Stimulated activated CD8-positive, alpha-beta memory T cell treated with anti-CD3 and anti-CD28 coated beads, Interleukin-12 subunit alpha, Interleukin-12 subunit beta, amount 100 ng/mL, for 1 hour (primary cell): ENCODE results near the gene SAP30L.

Experiments
- DNase-seq: peaks from one replicate; pipeline ENCODE4 v3.0.0-alpha.2; 2020; ENCODE audit warnings: low read depth

The SAP30L gene

GRCh38 chr5:154466147-154466546 is 20.4 kb downstream of the SAP30L start:
- DNase-seq = no peak

GRCh38 chr5:154466671-154467070 is 20.9 kb downstream of the SAP30L start:
- no peak for DNase-seq

GRCh38 chr5:154467655-154468354 is 22.0 kb downstream of the SAP30L start:
- peak; percentile 56 for DNase-seq

GRCh38 chr5:154470137-154470536 is 24.3 kb downstream of the SAP30L start:
- DNase-seq = no peak

GRCh38 chr5:154470947-154471870 is 25.4 kb downstream of the SAP30L start:
- no peak for DNase-seq

- DNase-seq = no peak
Measured at GRCh38 chr5:154472871-154473580, 27.2 kb downstream of the SAP30L start.

- DNase-seq = no peak
Measured at GRCh38 chr5:154473581-154474283, 27.9 kb downstream of the SAP30L start.

GRCh38 chr5:154474396-154475334 is 28.9 kb downstream of the SAP30L start:
- DNase-seq = no peak

- DNase-seq = no peak
Measured at GRCh38 chr5:154475591-154476353, 30.0 kb downstream of the SAP30L start.

GRCh38 chr5:154476354-154477205 is 30.8 kb downstream of the SAP30L start:
- no peak for DNase-seq

- DNase-seq = no peak
Measured at GRCh38 chr5:154477382-154478223, 31.8 kb downstream of the SAP30L start.

GRCh38 chr5:154478224-154478565 is 32.4 kb downstream of the SAP30L start, which contains the start of gene HAND1:
TSS of gene HAND1 (minus strand) at chr5:154478227. CDS start at chr5:154478008, 219 bp downstream.
- DNase-seq = no peak

GRCh38 chr5:154478752-154479159 is 33.0 kb downstream of the SAP30L start:
- no peak for DNase-seq

- no peak for DNase-seq
Measured at GRCh38 chr5:154479160-154479943, 33.6 kb downstream of the SAP30L start.

GRCh38 chr5:154479944-154480750 is 34.4 kb downstream of the SAP30L start:
- no peak for DNase-seq

- DNase-seq = no peak
Measured at GRCh38 chr5:154480847-154481246, 35.0 kb downstream of the SAP30L start.
